GM12878 (cell line): ENCODE results near the gene RSBN1L. TPM values are rescaled to one million over a fixed set of nuclear protein-coding genes. Genes with fewer than 3 reads are reported as not detected.

ENCODE experiments used
- ATAC-seq: fragments of 200-7000 bp; cut with Tn5 transposase; 3 replicates; pipeline ENCODE4 v1.9.1; 2020; ENCODE audit warnings: mild to moderate bottlenecking, moderate library complexity
- BruUV-seq: library from RNA; stranded (reverse); fragments of 400-500 nt; replicated peaks from 2 replicates; lab custom pipeline; 2021; lab: Mats Ljungman, UMichigan
- CTCF ChIA-PET: fragments of 300-600 bp; sonication (Branson Sonifier 250); formaldehyde crosslinking; extraction: SDS; loops from one replicate; lab custom pipeline; 2021; ENCODE audit warnings: inconsistent platforms; lab: Yijun Ruan, JAX
- POLR2A ChIA-PET: fragments of 350-600 bp; formaldehyde crosslinking; extraction: SDS; loops from one replicate; lab custom pipeline; 2021; ENCODE audit warnings: inconsistent platforms; lab: Charles Lee
- RAD21 ChIA-PET: fragments of 300-600 bp; sonication (Branson Sonifier 250); formaldehyde crosslinking; loops from one replicate; lab custom pipeline; 2023; ENCODE audit warnings: antibody characterized with exemption; ENCODE audit not compliant: unreplicated experiment; lab: Charles Lee
- SMC1A ChIA-PET: fragments of 300-600 bp; sonication (Branson Sonifier 250); formaldehyde crosslinking; loops from one replicate; lab custom pipeline; 2023; ENCODE audit not compliant: unreplicated experiment, uncharacterized antibody; lab: Charles Lee
- DNase-seq: peaks from one replicate; pipeline ENCODE4 v3.0.0-alpha.2; 2011; ENCODE audit warnings: low read depth, low spot score
- FAIRE-seq: peaks from 3 replicates; lab custom pipeline; 2011; peaks lifted over from hg19 to GRCh38; lab: Jason Lieb, UNC
- H2AFZ ChIP-seq: 2 replicates; pipeline ENCODE4 v1.6.0; 2011; ENCODE audit warnings: low read depth, low read length, control low read depth; ENCODE audit not compliant: control insufficient read depth
- H3K27ac ChIP-seq: 2 replicates; pipeline ENCODE4 v1.5.1; 2011; ENCODE audit warnings: control low read depth; ENCODE audit not compliant: control insufficient read depth, insufficient read depth
- H3K27me3 ChIP-seq, 2 experiments: replicated peaks in 1 of 2; 2 replicates each; pipeline versions ENCODE4 v1.6.0 to v1.6.1; 2011; ENCODE audit warnings: low read length in 1 of 2; ENCODE audit not compliant: control insufficient read depth in 2 of 2, insufficient read depth in 2 of 2
- H3K36me3 ChIP-seq, 2 experiments: 2 replicates each; pipeline ENCODE4 v1.5.1; 2011; ENCODE audit warnings: low read length in 1 of 2; ENCODE audit not compliant: control insufficient read depth in 2 of 2, insufficient read depth in 2 of 2
- H3K4me1 ChIP-seq: 2 replicates; pipeline ENCODE4 v1.6.1; 2011; ENCODE audit warnings: mild to moderate bottlenecking, low read length, moderate library complexity, mixed read lengths; ENCODE audit not compliant: control insufficient read depth, insufficient read depth
- H3K4me2 ChIP-seq: 2 replicates; pipeline ENCODE4 v1.6.0; 2011; ENCODE audit warnings: control low read depth; ENCODE audit not compliant: control insufficient read depth, insufficient read depth
- H3K4me3 ChIP-seq: fragments of 200-600 bp; sonication (generic); 2 replicates; pipeline ENCODE4 v1.5.1; 2016
- H3K79me2 ChIP-seq: 2 replicates; pipeline ENCODE4 v1.6.0; 2011; ENCODE audit warnings: low read length; ENCODE audit not compliant: control insufficient read depth, insufficient read depth
- H3K9ac ChIP-seq: 2 replicates; pipeline ENCODE4 v1.8.0; 2011; ENCODE audit warnings: low read length, control low read depth, mixed read lengths; ENCODE audit not compliant: control insufficient read depth, insufficient read depth
- H3K9me3 ChIP-seq: replicated peaks from 3 replicates; pipeline ENCODE4 v1.5.1; 2011; ENCODE audit warnings: mild to moderate bottlenecking, low read length; ENCODE audit not compliant: control insufficient read depth, insufficient read depth
- H4K20me1 ChIP-seq: 2 replicates; pipeline ENCODE4 v1.6.0; 2011; ENCODE audit not compliant: control insufficient read depth, insufficient read depth
- ATF2 ChIP-seq: IDR thresholded peaks from 2 replicates; pipeline ENCODE4 v1.6.1; 2012; ENCODE audit warnings: low read length, inconsistent platforms
- CBFB ChIP-seq: IDR thresholded peaks from 2 replicates; pipeline ENCODE4 v1.6.1; 2016; ENCODE audit warnings: antibody characterized with exemption, low read depth
- CEBPB ChIP-seq, 2 experiments: fragments of 150-350 bp in 1 of 2; IDR thresholded peaks; 2 replicates each; pipeline ENCODE4 v1.6.1; 2012 to 2014; ENCODE audit warnings: low read depth in 2 of 2, low read length in 2 of 2, borderline replicate concordance in 1 of 2, inconsistent platforms in 1 of 2
- CREB1 ChIP-seq: IDR thresholded peaks from 2 replicates; pipeline ENCODE4 v1.6.1; 2012; ENCODE audit warnings: low read depth, mild to moderate bottlenecking, inconsistent platforms
- PML ChIP-seq: IDR thresholded peaks from 2 replicates; pipeline ENCODE4 v1.6.1; 2012; ENCODE audit warnings: low read length, inconsistent platforms
- SMAD5 ChIP-seq: IDR thresholded peaks from 2 replicates; pipeline ENCODE4 v1.6.1; 2016; ENCODE audit warnings: antibody characterized with exemption, low read depth
- SUZ12 ChIP-seq: fragments of 200-600 bp; sonication (generic); IDR thresholded peaks from one replicate; pipeline ENCODE4 v1.6.1; 2018; ENCODE audit warnings: antibody characterized with exemption, mild to moderate bottlenecking; ENCODE audit not compliant: unreplicated experiment
- TBL1XR1 ChIP-seq: IDR thresholded peaks from 2 replicates; pipeline ENCODE4 v1.6.1; 2012; ENCODE audit warnings: low read depth, low read length, improper control_type of control experiment
- WGBS: methylation state at CpG from one replicate; pipeline ENCODE4 v1.1.6; 2016; ENCODE audit warnings: low lambda C conversion rate; ENCODE audit not compliant: insufficient replicate concordance, insufficient coverage; ENCODE audit errors: missing lambda C conversion rate; 5-methylcytosine and 5-hydroxymethylcytosine counted together
- in situ Hi-C: fragments of 300-500 bp; cut with MboI; formaldehyde crosslinking; loops from 9 replicates; pipeline ENCODE4 v1.14.3; 2018; ENCODE audit warnings: mixed read lengths
- intact Hi-C: fragments of 100-400 bp; cut with micrococcal nuclease; formaldehyde crosslinking; loops from one replicate; pipeline ENCODE4 v1.14.2; 2022; ENCODE audit not compliant: unreplicated experiment
- polyA plus RNA-seq, 11 experiments: library from polyadenylated mRNA; depleted of rRNA in 4 of 11; unstranded in 6 of 11; stranded (reverse) in 5 of 11; fragments of >200 nt; fragmentation: Nextera tagmentation in 4 of 11; fragmentation: Illumina TruSeq in 1 of 11; extraction: Ambion mirVana in 4 of 11; extraction: Trizol in 1 of 11; gene quantifications; 1 replicate in 1 of 11; 2 replicates in 10 of 11; pipeline versions ENCODE4 v1.2.1 to v1.2.3, GENCODE V29; 2011 to 2016; ENCODE audit warnings: inconsistent platforms in 2 of 11, missing spikeins in 2 of 11, low read depth in 1 of 11
- total RNA-seq, 4 experiments: library from RNA; depleted of rRNA in 3 of 4; stranded (reverse); fragments of >200 nt in 3 of 4; fragmentation: Illumina TruSeq in 1 of 4; extraction: Trizol in 1 of 4; gene quantifications; 2 replicates each; pipeline versions ENCODE4 v1.2.1 to v1.2.3, GENCODE V29; 2013 to 2021

The RSBN1L gene
- total and polyA plus RNA-seq, 10 of the 15 experiments (the other 5 are each of a cell fraction or from before 2014, with no cell fraction given) = 4.5 to 23.7 (median 10.3) TPM

GRCh38 chr7:77653572-77653971, 42.7 kb upstream of the RSBN1L start:
- in situ Hi-C loops = loop anchor here (10.0 kb wide), 1 partner anchor 281 kb away; no protein-coding TSS in a partner anchor
- SMC1A ChIA-PET = interaction anchor here (0.6 to 6.6 kb wide), 7 partner anchors 48 to 286 kb away, joined by 3 to 75 read pairs (median 4); no protein-coding TSS in a partner anchor
- no peak for FAIRE-seq

More at GRCh38 chr7:77653572-77653971, 42.7 kb upstream of the RSBN1L start:
- H3K4me3 ChIP-seq = no peak overlapping the region
- POLR2A ChIA-PET = no interaction called here
- H3K27ac ChIP-seq = no peak overlapping the region
- ATAC-seq = no peak
- no peak for TF ChIP-seq SUZ12
- no peak for TF ChIP-seq CEBPB (IDR thresholded peaks at IDR 0.05; ENCODE audit: borderline replicate concordance in 1 of 2, low read depth in 2 of 2, low read length in 2 of 2)
- TF ChIP-seq CREB1 = no peak
- TF ChIP-seq TBL1XR1 = no peak
- no peak for TF ChIP-seq SMAD5
- no peak for TF ChIP-seq CBFB
- TF ChIP-seq PML = no peak
- TF ChIP-seq ATF2 = no peak
- no TSS peak for BruUV-seq
- 59% methylated on average over 2 of the region's 2 CpGs for WGBS
- RAD21 ChIA-PET = interaction anchor here (1.1 to 4.2 kb wide), 4 partner anchors 10 to 113 kb away, joined by 3 to 58 read pairs (median 4); no protein-coding TSS in a partner anchor
- H3K9me3 ChIP-seq = no peaks in the 10 kb centered on the region
- H3K4me1 ChIP-seq = no peaks in the 10 kb centered on the region
- H2AFZ ChIP-seq = no peak overlapping the region
- DNase-seq = no peak
- intact Hi-C loops = no loop called here
- H3K9ac ChIP-seq = no peak overlapping the region
- no peaks in the 10 kb centered on the region for H3K36me3 ChIP-seq
- no peaks in the 10 kb centered on the region for H3K27me3 ChIP-seq
- no peak overlapping the region for H3K4me2 ChIP-seq
- H3K79me2 ChIP-seq = no peaks in the 10 kb centered on the region
- CTCF ChIA-PET = interaction anchor here (0.6 to 14.1 kb wide), 11 partner anchors 10 to 390 kb away, joined by 3 to 225 read pairs (median 12); partner anchors contain the start of gene RSBN1L
- H4K20me1 ChIP-seq = no peaks in the 10 kb centered on the region
